ENCODE results near the gene SLC16A7.

The SLC16A7 gene

GRCh38 chr12:59626382-59626781 lies 30.6 kb downstream of the SLC16A7 start:
- DNase-seq, result no peak

DNA sequence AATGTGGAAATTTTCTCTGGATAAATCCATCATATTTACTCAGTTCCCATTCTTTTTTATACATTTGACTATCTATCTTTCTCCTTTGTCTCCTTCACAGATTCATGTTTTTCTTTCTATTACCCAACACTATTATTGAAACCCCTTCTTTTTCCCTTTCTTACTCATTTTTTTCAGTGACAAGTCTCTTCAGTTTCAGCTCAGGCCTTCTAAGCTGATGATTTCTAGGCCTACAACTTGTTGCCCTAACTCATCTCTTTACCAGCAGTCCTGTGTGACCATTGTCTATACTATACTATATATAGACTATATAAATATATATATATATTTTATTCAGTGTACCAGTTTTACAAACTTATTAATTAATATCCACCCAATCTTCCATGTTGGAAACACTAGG lies 31.8 kb downstream of the SLC16A7 start:
- DNase-seq, result no peak

- no peak for DNase-seq
Measured at GRCh38 chr12:59629890-59630289, 34.1 kb downstream of the SLC16A7 start.

DNA sequence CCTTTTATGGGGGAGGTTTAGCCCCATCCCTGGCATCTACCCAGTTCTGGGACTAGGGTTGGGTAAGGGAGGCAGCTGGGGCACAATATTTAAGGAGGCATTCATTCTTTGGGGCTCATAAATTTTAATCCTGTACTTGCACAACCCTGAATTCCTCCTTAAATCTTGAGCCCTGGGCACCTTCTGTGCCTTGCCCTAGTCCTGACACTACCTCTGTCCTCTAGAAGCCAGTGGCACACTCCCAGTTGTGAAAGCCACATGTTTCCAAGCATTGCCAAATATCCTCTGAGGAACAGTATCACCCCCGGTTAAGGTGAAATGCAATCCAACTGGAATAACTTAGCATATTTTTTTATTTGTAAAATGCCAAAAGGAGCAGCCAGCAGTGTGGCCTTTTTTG lies 36.6 kb downstream of the SLC16A7 start:
- no peak for DNase-seq

DNA sequence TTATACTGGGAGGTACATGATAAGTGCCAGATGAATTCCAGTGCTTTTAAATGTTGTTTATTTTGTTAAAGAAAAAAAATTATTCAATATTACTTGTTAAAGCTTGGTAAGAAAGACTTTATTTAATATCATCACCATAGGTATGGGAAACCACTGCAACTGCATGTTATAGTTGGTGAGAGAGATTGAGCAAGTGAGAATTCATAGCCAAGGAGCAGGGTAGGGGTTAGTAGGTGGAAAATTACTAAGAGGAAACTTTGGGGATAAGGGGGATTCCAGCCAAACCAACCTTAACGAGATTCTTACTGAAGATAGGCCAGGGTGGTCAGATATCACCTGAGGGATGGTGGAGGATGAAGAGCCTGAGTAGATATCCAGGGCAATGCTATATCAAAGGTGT lies 38.4 kb downstream of the SLC16A7 start:
- DNase-seq, result no peak

GRCh38 chr12:59636945-59637691 lies 41.3 kb downstream of the SLC16A7 start:
- no peak for DNase-seq

DNA sequence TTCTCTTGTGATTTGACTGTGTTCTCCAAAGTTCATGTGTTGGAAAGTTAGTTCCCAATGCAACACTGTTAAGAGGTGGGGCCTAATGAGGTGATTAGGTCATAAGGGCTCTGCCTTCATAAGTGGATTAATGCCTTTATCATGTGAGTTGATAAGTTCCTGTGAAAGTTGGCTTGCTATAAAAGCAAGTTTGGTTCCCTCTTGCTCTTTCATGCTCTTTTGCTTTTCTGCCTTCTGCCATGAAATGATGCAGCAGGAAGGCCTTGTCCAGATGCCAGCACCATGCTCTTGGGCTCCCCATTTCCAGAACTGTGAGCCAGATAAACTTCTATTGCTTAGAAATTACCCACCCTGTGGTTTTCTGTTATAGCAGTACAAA lies 41.9 kb downstream of the SLC16A7 start:
- DNase-seq, result no peak

DNA sequence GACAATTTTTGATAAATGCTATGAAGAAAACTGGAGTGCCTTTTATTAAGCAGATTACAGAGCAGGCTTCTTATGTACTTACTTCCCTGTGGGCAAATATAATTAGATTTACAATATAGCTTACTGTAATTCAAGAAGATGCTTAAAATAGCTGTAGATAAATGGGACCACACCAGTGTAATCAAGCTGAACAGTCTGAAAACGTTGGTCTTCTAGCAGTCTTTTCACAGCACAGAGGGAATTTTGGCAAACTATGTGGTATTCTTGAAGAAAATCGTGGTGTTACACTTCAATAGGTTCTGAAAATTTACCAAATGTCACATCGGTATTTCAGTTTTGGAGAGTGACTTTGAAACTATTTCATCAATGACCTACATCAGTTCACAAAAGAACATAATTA lies 47.7 kb downstream of the SLC16A7 start:
- no peak for DNase-seq

GRCh38 chr12:59645242-59645641 lies 49.4 kb downstream of the SLC16A7 start:
- no peak for DNase-seq

DNA sequence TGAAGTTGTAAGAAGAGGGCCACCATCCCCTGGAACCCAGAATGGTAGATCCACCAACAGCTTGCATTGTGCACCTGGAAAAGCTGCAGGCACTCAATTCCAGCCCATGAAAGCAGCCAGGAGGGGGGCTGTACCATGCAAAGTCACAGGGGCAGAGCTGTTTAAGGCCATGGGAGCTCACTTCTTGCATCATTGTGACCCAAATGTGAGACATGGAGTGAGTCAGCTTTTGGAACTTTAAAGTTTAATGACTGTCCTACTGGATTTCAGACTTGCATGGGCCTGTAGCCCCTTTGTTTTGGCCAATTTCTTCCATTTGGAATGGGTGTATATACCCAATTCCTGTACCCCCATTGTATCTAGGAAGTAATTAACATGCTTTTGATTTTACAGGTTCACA lies 50.8 kb downstream of the SLC16A7 start:
- DNase-seq, result no peak

GRCh38 chr12:59649203-59649602 lies 53.4 kb downstream of the SLC16A7 start:
- DNase-seq, result no peak

DNA sequence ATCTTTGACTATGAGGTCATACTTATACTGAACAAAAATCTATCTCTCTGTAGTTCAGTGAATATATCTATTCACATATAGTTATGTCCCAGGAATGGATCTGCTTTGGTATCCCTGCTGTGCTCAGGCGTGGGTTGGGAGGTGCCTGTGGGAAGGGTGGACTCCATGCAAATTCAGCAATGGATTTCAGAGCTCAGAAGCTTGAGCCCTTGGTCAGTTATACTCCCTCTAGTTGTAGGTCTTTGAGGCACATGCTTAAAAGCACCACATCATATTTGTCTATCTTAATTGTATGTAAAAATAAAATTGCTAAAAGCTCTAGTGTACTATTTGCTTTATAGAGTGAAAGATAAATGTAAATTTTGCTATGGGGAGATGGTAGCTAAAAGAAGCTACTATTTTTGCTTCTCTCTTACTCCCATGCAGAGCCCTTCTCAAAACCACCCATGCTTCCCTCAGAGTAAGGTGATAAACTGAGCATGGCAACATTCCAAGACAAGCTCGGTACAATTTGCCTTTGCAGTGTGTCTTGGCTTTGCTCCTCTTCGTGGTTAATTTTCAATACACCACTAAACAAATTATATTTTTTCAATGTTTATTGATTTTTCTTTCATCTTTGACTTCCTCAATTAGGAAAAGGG lies 54.9 kb downstream of the SLC16A7 start:
- DNase-seq, result no peak

DNA sequence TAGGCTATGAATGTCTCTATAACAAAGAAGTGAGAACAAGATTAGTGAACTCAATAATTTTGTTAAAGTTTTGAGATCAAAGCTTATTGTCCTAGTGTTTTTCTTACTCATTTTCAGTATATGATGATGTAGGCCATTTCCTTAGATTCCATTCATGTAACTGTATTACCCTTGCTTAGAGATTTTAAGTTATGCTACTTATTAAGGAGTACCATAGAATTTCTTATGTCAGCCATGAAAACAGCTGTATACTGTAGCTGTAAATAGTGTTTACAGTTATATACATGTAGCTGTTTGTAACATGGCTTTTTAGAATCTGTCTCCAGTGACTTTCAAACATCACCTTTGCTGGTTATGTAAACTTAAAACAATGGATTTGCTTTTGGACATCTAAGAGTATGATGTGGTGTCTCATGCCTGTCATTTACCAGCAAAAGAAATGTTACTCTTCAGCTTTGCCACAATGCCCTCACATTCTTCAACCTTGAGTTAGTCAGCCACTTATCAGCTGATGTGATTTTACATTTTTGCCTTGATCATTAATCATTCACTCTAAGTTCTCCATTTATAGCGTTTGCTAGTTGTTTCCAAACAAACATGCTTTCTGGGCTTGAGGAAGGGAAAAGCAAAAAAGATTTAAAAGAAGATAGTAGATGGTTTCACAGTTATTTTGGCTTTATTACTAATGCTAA lies 55.5 kb downstream of the SLC16A7 start:
- DNase-seq, result no peak

DNA sequence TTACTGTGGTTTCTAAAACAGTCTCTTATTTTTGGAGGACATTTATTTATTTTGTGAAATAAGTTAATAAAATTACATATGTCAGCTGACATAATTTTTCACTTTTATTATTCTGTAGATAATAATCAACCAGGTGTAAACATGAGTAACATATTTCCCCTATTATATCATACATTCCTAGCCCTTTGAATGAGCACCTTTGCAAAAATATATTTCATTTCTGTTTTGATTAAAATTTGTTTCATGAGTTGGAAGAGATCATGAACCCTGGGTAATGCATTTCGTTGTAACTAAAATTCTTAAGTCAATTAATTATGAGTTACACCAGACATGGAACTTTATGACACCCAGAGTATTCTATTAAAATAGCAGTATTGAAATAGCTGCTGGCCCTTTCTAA lies 56.3 kb downstream of the SLC16A7 start:
- DNase-seq, result no peak

- DNase-seq, result no peak
Measured at GRCh38 chr12:59654061-59654460, 58.2 kb downstream of the SLC16A7 start.

DNA sequence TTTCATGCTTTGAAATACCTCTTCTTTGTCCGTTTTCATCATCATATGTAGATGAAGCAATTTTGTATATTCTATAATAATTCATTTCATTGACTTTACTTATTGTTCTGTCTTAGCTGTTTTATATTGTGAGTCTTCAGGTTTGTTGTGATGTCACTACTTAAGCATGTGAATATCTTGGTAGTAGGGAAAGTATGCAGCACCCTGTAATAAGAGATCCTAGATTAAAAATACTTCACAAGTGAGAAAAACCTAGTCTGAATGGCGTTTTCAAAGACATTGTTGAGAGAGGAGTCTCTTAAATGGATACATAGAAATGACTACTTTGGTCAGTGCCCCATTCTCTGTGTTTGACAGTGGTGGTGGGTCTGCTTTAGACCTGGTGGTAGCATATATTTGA lies 61.4 kb downstream of the SLC16A7 start:
- DNase-seq, result no peak

- no peak for DNase-seq
Measured at GRCh38 chr12:59657711-59658110, 61.9 kb downstream of the SLC16A7 start.

DNA sequence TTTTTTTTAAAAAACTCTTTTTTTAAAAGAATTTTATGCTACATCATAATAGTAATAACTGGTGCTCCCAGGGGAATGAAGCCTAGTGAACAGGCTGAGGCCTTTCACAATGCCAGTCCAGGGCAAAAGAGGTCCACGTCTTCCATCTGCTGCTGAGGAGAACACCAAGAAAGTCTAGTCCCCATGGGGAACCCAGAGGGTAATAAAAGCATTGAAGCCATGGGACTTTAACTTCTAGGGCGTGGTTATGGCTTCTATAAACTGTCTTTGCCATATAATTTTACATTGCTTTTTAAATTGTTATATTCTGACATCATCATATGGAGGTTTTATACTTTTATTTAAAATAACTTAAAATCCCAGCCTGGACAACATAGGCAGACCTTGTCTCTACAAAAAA lies 64.3 kb downstream of the SLC16A7 start:
- no peak for DNase-seq

DNA sequence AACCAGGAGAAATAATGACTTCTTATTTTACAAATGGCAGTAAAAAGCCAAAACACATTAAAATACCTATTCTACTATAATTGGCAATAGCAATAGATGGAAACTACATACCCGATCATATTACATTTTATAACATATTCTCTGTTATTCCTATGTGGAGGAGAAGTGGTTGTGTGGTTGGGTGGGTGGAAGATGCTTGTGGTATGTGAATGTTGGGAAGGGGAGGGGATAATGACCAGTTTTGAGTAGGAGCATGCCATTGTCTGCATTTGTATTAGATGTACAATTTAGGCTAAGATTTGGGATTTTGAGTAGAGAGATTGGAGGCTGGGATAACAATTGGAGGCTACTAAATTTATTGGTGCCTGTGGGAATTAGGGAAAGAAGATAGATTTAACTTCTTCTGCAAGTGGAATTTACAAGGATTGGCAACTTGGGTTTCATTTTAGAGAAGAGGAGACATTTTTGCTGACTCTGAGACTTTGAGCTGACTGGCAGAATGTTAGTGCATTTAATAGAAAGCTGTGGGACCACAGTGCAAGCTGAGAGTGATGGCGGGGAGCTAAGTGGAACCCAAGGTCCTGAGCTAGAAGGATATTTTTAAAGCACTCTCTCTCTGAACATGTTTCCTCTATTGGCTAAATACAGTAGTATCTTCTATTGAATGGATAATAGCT lies 65.2 kb downstream of the SLC16A7 start:
- DNase-seq, result no peak

DNA sequence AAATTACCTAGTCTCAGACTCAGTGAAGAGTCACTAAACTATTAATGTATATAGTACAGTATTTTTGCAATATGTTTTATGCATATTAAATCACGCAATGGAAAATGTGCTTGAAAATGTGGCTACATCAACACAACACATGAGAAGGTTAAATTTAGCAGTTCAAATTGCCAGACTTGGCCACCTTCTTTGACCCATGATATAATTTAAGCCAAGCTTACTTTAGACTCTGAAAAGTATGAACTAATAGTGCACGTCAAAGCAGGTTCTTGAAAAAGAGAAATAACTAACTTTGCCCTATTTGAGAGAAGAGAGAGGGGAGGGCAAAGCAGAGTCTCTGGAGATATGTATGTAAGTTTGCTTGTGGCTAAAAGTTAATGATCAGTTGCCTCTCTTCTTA lies 68.7 kb downstream of the SLC16A7 start:
- DNase-seq, result no peak

- no peak for DNase-seq
Measured at GRCh38 chr12:59665701-59666100, 69.9 kb downstream of the SLC16A7 start.

DNA sequence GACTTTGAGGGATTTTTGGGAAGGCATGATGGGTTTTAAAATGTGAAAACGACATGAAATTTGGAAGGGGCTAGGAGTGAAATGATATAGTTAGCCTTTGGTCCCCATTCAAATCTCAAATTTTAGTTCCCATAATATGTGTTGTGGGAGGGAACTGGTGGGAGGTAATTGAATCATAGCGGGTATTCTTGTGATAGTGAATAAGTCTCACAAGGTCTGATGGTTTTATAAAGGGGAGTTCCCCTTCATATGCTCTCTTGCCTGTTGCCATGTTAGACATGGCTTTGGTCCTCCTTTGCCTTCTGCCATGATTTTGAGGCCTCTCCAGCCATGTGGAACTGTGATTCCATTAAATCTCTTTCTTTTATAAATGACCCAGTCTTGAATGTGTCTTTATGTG lies 72.8 kb downstream of the SLC16A7 start:
- no peak for DNase-seq

DNA sequence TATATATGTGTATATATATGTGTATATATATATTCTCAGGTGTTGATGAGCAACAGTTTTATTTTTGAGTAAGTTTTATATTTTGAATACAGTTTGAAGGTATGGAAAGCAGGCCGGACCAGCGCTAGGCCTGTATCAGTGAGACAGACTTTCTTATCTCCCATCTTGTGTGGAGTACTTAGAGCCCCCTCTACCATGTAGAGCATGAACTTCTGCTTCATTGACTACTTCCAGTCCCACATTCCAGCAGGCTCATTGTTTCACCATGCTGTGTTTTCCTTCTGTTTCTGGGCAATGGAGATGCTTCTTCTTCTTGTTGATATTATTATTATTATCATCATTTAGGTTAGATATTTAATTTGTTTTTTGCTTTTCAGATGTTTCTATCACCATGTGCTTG lies 76.4 kb downstream of the SLC16A7 start:
- DNase-seq, result no peak

GRCh38 chr12:59675461-59675860 lies 79.6 kb downstream of the SLC16A7 start:
- DNase-seq, result no peak
